Neural cell (in vitro differentiated cells): ENCODE data around the gene NOP16.

Experiments
- CTCF ChIP-seq: fragments of 450-650 bp; IDR thresholded peaks from 2 replicates; pipeline ENCODE4 v1.5.1; 2014; ENCODE audit warnings: antibody characterized with exemption, mild to moderate bottlenecking, moderate library complexity; ENCODE audit not compliant: poor library complexity, severe bottlenecking
- EP300 ChIP-seq: fragments of 450-650 bp; conservative IDR thresholded peaks from 2 replicates; pipeline ENCODE4 v1.6.1; 2014; ENCODE audit warnings: antibody characterized with exemption, mild to moderate bottlenecking, moderate library complexity; ENCODE audit not compliant: poor library complexity, severe bottlenecking
- EZH2 ChIP-seq: fragments of 200-600, 300-800 bp; shearing (Covaris generic), sonication (generic); IDR thresholded peaks from 2 replicates; pipeline ENCODE4 v1.6.1; 2014; ENCODE audit warnings: antibody characterized with exemption, low read length, borderline replicate concordance, mild to moderate bottlenecking; ENCODE audit not compliant: insufficient read depth, poor library complexity, severe bottlenecking
- MXI1 ChIP-seq: fragments of 450-650 bp; conservative IDR thresholded peaks from 2 replicates; pipeline ENCODE4 v1.6.1; 2014; ENCODE audit warnings: antibody characterized with exemption, mild to moderate bottlenecking; ENCODE audit not compliant: poor library complexity, severe bottlenecking
- POLR2AphosphoS5 ChIP-seq: IDR thresholded peaks from 2 replicates; pipeline ENCODE4 v1.6.1; 2012
- RAD21 ChIP-seq: fragments of 450-650 bp; conservative IDR thresholded peaks from 2 replicates; pipeline ENCODE4 v1.6.1; 2014; ENCODE audit warnings: antibody characterized with exemption, mild to moderate bottlenecking, moderate library complexity
- SMC3 ChIP-seq: fragments of 450-650 bp; conservative IDR thresholded peaks from 2 replicates; pipeline ENCODE4 v1.6.1; 2014; ENCODE audit warnings: antibody characterized with exemption, mild to moderate bottlenecking, moderate library complexity; ENCODE audit not compliant: poor library complexity
- TAF1 ChIP-seq: IDR thresholded peaks from 2 replicates; pipeline ENCODE4 v1.6.1; 2012; ENCODE audit warnings: low read depth
- TF ChIP-seq, protein P1 (sequence below): IDR thresholded peaks from 2 replicates; pipeline ENCODE4 v1.6.1; 2012; ENCODE audit warnings: borderline replicate concordance

- TF ChIP-seq CTCF (no peak), EZH2 (no peak), POLR2AphosphoS5 (no peak), TAF1 (no peak), MXI1 (no peak), EP300 (no peak), SMC3 (no peak), RAD21 (no peak)
- TF ChIP-seq, protein P1, sequence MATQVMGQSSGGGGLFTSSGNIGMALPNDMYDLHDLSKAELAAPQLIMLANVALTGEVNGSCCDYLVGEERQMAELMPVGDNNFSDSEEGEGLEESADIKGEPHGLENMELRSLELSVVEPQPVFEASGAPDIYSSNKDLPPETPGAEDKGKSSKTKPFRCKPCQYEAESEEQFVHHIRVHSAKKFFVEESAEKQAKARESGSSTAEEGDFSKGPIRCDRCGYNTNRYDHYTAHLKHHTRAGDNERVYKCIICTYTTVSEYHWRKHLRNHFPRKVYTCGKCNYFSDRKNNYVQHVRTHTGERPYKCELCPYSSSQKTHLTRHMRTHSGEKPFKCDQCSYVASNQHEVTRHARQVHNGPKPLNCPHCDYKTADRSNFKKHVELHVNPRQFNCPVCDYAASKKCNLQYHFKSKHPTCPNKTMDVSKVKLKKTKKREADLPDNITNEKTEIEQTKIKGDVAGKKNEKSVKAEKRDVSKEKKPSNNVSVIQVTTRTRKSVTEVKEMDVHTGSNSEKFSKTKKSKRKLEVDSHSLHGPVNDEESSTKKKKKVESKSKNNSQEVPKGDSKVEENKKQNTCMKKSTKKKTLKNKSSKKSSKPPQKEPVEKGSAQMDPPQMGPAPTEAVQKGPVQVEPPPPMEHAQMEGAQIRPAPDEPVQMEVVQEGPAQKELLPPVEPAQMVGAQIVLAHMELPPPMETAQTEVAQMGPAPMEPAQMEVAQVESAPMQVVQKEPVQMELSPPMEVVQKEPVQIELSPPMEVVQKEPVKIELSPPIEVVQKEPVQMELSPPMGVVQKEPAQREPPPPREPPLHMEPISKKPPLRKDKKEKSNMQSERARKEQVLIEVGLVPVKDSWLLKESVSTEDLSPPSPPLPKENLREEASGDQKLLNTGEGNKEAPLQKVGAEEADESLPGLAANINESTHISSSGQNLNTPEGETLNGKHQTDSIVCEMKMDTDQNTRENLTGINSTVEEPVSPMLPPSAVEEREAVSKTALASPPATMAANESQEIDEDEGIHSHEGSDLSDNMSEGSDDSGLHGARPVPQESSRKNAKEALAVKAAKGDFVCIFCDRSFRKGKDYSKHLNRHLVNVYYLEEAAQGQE = no peak
Measured at GRCh38 chr5:176414704-176415103, 26.3 kb upstream of the NOP16 start.
